Caco-2 (cell line): Measurements from ENCODE around the gene RBM4B. TPM values are rescaled to one million over a fixed set of nuclear protein-coding genes. Genes with fewer than 3 reads are reported as not detected.

Source experiments
- BruUV-seq: library from RNA; stranded (reverse); fragments of 400-500 nt; replicated peaks from 2 replicates; lab custom pipeline; 2021; lab: Mats Ljungman, UMichigan
- CTCF ChIA-PET: fragments of 300-600 bp; sonication (Branson Sonifier 250); formaldehyde crosslinking; loops from one replicate; lab custom pipeline; 2022; ENCODE audit warnings: antibody characterized with exemption; lab: Charles Lee
- POLR2A ChIA-PET: fragments of 300-600 bp; sonication (Branson Sonifier 250); formaldehyde crosslinking; loops from one replicate; lab custom pipeline; 2022; ENCODE audit warnings: antibody characterized with exemption; lab: Charles Lee
- DNase-seq, 2 experiments: peaks; one replicate each; pipeline versions ENCODE4 v3.0.0 to v3.0.0-alpha.2; 2020 to 2022
- H3K27me3 ChIP-seq: replicated peaks from 2 replicates; pipeline ENCODE4 v1.6.0; 2011; ENCODE audit warnings: low read length; ENCODE audit not compliant: control insufficient read depth, insufficient read depth
- H3K36me3 ChIP-seq: 2 replicates; pipeline ENCODE4 v1.5.1; 2011; ENCODE audit warnings: low read length; ENCODE audit not compliant: control insufficient read depth, insufficient read depth
- H3K4me1 ChIP-seq: fragments of 250-450 bp; sonication (Bioruptor Pico); 2 replicates; pipeline ENCODE4 v1.5.1; 2020; ENCODE audit warnings: mild to moderate bottlenecking
- H3K4me3 ChIP-seq: 2 replicates; pipeline ENCODE4 v1.5.1; 2011; ENCODE audit warnings: low read depth, mild to moderate bottlenecking, control low read depth, low read length
- H3K9me3 ChIP-seq: fragments of 250-450 bp; sonication (Bioruptor Pico); 2 replicates; pipeline ENCODE4 v1.5.1; 2020; ENCODE audit warnings: mild to moderate bottlenecking, moderate library complexity
- H3K27ac Mint-ChIP-seq: one replicate; pipeline ENCODE4 v1.8.0; 2022; ENCODE audit warnings: mixed read lengths; ENCODE audit not compliant: unreplicated experiment
- H3K27me3 Mint-ChIP-seq: one replicate; pipeline ENCODE4 v1.8.0; 2022; ENCODE audit warnings: mixed read lengths; ENCODE audit not compliant: insufficient read depth, unreplicated experiment
- H3K36me3 Mint-ChIP-seq: one replicate; pipeline ENCODE4 v1.8.0; 2022; ENCODE audit warnings: mild to moderate bottlenecking, mixed read lengths; ENCODE audit not compliant: insufficient read depth, unreplicated experiment
- H3K4me1 Mint-ChIP-seq: one replicate; pipeline ENCODE4 v1.8.0; 2022; ENCODE audit warnings: low read depth, mixed read lengths; ENCODE audit not compliant: unreplicated experiment
- H3K4me3 Mint-ChIP-seq: one replicate; pipeline ENCODE4 v1.8.0; 2022; ENCODE audit warnings: mild to moderate bottlenecking, moderate library complexity, mixed read lengths; ENCODE audit not compliant: unreplicated experiment
- H3K9me3 Mint-ChIP-seq: one replicate; pipeline ENCODE4 v1.8.0; 2022; ENCODE audit warnings: mixed read lengths; ENCODE audit not compliant: unreplicated experiment
- intact Hi-C: fragments of 100-400 bp; cut with micrococcal nuclease; formaldehyde crosslinking; loops from one replicate; pipeline ENCODE4 v1.10.0; 2022; ENCODE audit not compliant: unreplicated experiment
- total RNA-seq: library from RNA; stranded (reverse); gene quantifications from 2 replicates; pipeline ENCODE4 v1.2.3, GENCODE V29; 2022
- TF ChIP-seq, protein P1 (sequence below), 2 experiments: fragments of 200-600 bp in 1 of 2; IDR thresholded peaks; 1 replicate in 1 of 2; 2 replicates in 1 of 2; pipeline versions ENCODE4 v1.5.1 to v1.8.0; 2011 to 2022; ENCODE audit warnings: antibody characterized with exemption in 1 of 2, control low read depth in 1 of 2, inconsistent platforms in 1 of 2, low read depth in 1 of 2, low read length in 1 of 2, mild to moderate bottlenecking in 1 of 2, moderate library complexity in 1 of 2; ENCODE audit not compliant: insufficient read depth in 1 of 2, severe bottlenecking in 1 of 2, unreplicated experiment in 1 of 2

The RBM4B gene
- total RNA-seq, 1 experiment from 2014 or later = 45.8 TPM

DNA sequence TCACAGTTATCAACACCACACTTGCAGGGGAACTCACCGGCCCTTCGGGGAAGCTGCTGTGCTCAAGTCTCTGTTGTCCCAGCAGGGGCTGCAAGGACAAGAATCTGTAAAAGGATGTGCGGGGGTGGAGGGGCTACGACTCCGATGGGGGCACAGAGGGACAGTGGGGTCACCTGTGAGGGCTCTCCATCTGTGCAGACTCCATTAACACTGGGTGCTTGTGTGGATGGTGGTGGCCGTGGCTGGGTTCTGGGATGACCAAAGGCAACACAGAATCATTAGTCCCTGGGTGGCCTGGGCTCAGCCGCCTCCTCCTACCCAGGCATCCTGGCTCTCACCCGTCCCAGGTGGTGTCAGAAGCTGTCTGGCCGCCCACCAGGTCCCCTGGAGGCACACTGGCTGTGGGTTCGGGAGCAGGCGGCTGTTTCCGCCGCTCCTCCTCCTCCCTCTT, 10.2 kb upstream of the RBM4B start:
- no TSS peak for BruUV-seq
- Mint-ChIP-seq H3K4me3 (no peak overlapping the region), H3K36me3 (peaks cover 41% of the 10 kb centered on the region), H3K27me3 (no peaks in the 10 kb centered on the region), H3K27ac (peak overlapping the region; percentile 12), H3K9me3 (no peaks in the 10 kb centered on the region), H3K4me1 (peaks cover 11% of the 10 kb centered on the region)
- CTCF ChIA-PET = interaction anchor here (0.6 to 2.6 kb wide), 2 partner anchors 147 to 196 kb away, joined by 4 to 10 read pairs; no protein-coding TSS in a partner anchor
- no peaks in the 10 kb centered on the region for H3K9me3 ChIP-seq
- POLR2A ChIA-PET = no interaction called here
- H3K4me1 ChIP-seq = peaks cover 16% of the 10 kb centered on the region
- intact Hi-C loops = no loop called here
- no peaks in the 10 kb centered on the region for H3K27me3 ChIP-seq
- TF ChIP-seq, protein P1, sequence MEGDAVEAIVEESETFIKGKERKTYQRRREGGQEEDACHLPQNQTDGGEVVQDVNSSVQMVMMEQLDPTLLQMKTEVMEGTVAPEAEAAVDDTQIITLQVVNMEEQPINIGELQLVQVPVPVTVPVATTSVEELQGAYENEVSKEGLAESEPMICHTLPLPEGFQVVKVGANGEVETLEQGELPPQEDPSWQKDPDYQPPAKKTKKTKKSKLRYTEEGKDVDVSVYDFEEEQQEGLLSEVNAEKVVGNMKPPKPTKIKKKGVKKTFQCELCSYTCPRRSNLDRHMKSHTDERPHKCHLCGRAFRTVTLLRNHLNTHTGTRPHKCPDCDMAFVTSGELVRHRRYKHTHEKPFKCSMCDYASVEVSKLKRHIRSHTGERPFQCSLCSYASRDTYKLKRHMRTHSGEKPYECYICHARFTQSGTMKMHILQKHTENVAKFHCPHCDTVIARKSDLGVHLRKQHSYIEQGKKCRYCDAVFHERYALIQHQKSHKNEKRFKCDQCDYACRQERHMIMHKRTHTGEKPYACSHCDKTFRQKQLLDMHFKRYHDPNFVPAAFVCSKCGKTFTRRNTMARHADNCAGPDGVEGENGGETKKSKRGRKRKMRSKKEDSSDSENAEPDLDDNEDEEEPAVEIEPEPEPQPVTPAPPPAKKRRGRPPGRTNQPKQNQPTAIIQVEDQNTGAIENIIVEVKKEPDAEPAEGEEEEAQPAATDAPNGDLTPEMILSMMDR (IDR thresholded peaks at IDR 0.05; ENCODE audit: insufficient read depth in 1 of 2, low read depth in 1 of 2, low read length in 1 of 2, severe bottlenecking in 1 of 2, unreplicated experiment in 1 of 2) = no peak
- H3K4me3 ChIP-seq = no peak overlapping the region
- 0 out of 2 replicates have a peak, but pooled peaks cover 1% of the 10 kb centered on the region for H3K36me3 ChIP-seq
- DNase-seq = no peak

- Histone ChIP-seq H3K36me3 (0 out of 2 replicates have a peak, but pooled peaks cover 1% of the 10 kb centered on the region), H3K4me1 (peaks cover 16% of the 10 kb centered on the region)
- POLR2A ChIA-PET = interaction anchor here (1.6 kb wide), 1 partner anchor 9 kb away, joined by 5 read pairs; the partner anchor contains the start of gene RBM4B
Observed at GRCh38 chr11:66686801-66687750, 9.4 kb upstream of the RBM4B start.

More at GRCh38 chr11:66686801-66687750, 9.4 kb upstream of the RBM4B start:
- Mint-ChIP-seq H3K4me3 (no peak overlapping the region), H3K4me1 (peaks cover 11% of the 10 kb centered on the region), H3K27me3 (no peaks in the 10 kb centered on the region), H3K27ac (peak overlapping the region; percentile 18), H3K36me3 (peaks cover 33% of the 10 kb centered on the region), H3K9me3 (no peaks in the 10 kb centered on the region)
- Histone ChIP-seq H3K27me3 (no peaks in the 10 kb centered on the region), H3K9me3 (no peaks in the 10 kb centered on the region), H3K4me3 (no peak overlapping the region)
- TF ChIP-seq, protein P1 (IDR thresholded peaks at IDR 0.05; ENCODE audit: insufficient read depth in 1 of 2, low read depth in 1 of 2, low read length in 1 of 2, severe bottlenecking in 1 of 2, unreplicated experiment in 1 of 2) = no peak
- intact Hi-C loops = no loop called here
- no TSS peak for BruUV-seq
- peak in 1 of 2 experiments; percentile 38 for DNase-seq
- CTCF ChIA-PET = interaction anchor here (1.6 to 2.6 kb wide), 2 partner anchors 9 to 147 kb away, joined by 6 to 10 read pairs; partner anchors contain the start of gene RBM4B
